Body of pancreas (tissue), 4 donors: ENCODE measurements around the gene UCK2.

ENCODE experiments used
- CTCF ChIP-seq, 7 experiments: fragments of 450-650 bp in 4 of 7; fragments of 200-600 bp in 3 of 7; sonication (generic) in 3 of 7; IDR thresholded peaks; one replicate each; pipeline ENCODE4 v1.5.1; 2016 to 2019; ENCODE audit warnings: antibody characterized with exemption in 7 of 7
- POLR2A ChIP-seq, 3 donors: fragments of 450-650 bp; IDR thresholded peaks; one replicate each; pipeline ENCODE4 v1.6.1; 2016; ENCODE audit warnings: antibody characterized with exemption in 3 of 3, mild to moderate bottlenecking in 2 of 3

DNA sequence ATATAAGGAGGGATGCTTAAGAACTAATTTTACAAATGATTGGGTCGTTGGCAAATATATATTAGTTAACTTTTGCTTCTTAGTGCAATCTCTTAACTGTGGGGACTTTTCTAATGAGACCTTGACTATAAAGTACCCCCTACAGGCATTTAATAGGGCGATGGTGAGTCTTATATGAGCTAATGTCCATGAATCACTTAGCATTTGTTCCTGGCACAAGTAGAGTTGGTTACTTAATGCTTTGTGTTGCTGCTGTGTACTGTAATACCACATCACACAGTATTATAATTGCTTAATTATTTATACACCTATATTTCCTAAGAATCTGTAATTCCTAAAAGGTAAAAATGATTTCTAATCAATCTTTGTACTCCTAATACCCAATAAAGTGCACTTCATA is 33.5 kb upstream of the UCK2 start:
- TF ChIP-seq CTCF (IDR thresholded peaks at IDR 0.05): no peak
- no peak for TF ChIP-seq POLR2A (IDR thresholded peaks at IDR 0.05)
